HG03108 (cell line): ENCODE data around the gene PHACTR1.
"Not testable (repeated sequence)": the region's sequence is repeated elsewhere in the genome, so short reads cannot be mapped to it uniquely, and the experiment has no call there.

Source experiments
- ATAC-seq: cut with Tn5 transposase; IDR thresholded peaks from one replicate; pipeline ENCODE4 v1.9.1; 2021; ENCODE audit warnings: moderate library complexity; ENCODE audit not compliant: unreplicated experiment

The PHACTR1 gene

DNA sequence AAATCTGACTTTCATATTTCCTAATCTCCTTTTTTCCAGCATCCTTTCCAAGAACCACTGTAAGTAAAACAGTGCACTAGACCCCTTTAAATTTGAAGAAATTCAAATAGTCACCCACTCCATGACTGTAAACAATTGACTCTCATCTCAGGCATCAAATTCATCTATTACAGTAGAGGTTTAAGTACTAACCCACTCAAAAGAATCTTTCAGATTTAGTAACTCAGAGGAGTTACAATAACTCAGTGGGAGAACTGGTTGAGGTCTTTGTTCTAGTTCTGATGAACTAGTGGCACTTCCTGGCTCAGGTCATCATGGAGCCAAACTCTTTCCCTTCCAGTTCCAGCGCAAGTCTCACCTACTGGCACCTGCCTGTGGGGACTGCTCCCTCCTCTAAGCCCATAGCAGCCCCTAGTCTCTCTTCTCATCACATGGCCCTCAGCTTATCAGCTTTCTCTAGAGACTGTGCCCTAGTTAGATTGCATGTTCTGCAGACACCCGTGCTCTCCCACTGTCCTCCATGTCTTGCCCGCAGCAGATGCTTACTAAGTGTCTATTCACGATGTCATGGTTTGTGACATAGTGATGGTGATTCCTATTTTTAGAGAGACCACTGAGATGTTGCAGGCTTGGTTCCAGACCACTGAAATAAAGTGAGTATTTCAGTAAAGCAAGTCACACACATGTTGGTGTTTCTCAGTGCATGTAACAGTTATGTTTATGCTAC lies 415.5 kb downstream of the PHACTR1 start:
- no peak for ATAC-seq

DNA sequence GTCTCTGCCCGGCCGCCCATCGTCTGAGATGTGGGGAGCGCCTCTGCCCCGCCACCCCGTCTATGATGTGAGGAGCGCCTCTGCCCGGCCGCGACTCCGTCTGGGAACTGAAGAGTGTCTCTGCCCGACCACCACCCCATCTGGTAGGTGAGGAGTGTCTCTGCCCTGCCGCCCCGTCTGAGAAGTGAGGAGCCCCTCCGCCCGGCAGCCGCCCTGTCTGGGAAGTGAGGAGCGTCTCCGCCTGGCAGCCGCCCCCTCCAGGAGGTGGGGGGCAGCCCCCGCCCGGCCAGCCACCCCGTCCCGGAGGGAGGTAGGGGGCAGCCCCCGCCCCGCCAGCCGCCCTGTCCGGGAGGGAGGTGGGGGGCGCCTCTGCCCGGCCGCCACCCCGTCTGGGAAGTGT lies 417.3 kb downstream of the PHACTR1 start:
- not testable (repeated sequence) for ATAC-seq

DNA sequence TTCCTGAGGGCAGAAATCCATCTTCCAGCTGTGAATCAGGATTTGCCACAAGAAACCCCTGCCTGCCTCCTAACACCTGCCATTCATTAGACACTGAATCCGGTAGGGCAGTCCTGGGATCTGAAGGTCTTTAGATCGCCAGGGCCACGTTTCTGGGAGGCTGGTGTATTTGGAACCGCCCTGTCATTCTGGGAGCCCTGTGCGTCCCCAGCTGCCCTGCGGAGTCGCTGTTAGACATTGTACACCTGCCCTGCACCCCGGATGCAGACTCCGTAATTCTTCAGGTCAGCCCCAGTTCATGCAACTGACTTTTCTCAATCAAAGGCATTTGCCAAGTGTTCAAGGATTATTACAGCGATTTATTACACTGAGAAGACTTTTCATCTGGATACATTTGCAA lies 418.6 kb downstream of the PHACTR1 start:
- no peak for ATAC-seq

DNA sequence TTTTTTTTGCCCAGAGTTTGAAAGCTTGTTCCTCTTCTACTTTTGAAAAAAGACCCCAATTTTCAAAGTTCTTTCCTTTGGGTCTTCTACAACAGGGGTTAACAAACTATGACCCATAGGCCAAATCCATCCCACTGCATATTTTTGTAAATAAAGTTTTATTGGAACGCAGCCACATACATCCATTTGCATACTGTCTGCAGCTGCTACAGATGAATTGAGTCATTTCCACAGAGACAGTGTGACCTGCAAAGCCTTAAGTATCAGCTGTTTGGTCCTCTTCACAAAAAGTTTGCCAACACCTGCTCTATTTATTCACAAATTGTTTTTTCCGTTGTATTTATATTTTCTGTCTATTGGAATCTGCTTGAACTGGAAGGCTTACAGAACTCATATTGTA lies 422.6 kb downstream of the PHACTR1 start:
- no peak for ATAC-seq

GRCh38 chr6:13140980-13141379 lies 424.4 kb downstream of the PHACTR1 start:
- no peak for ATAC-seq

DNA sequence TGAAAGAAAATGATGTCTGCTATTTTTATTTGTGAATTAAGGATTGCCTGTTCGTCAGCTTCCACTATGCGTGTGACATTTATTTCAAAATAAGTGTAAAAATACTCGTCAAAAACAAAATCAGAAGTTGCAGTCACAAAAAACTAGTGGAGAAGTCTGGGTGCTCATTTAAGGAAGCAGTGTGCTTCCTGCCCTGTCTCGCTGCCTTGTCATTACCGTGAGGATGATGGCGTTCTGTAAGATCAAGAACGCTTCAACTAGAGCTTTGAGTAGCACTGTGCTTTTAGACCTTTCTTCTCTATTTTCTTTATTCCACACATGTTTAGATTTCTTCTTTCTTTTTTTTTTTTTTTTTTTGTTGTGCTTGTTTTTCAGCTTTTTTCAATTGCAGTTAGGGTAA lies 424.8 kb downstream of the PHACTR1 start:
- ATAC-seq, result no peak

DNA sequence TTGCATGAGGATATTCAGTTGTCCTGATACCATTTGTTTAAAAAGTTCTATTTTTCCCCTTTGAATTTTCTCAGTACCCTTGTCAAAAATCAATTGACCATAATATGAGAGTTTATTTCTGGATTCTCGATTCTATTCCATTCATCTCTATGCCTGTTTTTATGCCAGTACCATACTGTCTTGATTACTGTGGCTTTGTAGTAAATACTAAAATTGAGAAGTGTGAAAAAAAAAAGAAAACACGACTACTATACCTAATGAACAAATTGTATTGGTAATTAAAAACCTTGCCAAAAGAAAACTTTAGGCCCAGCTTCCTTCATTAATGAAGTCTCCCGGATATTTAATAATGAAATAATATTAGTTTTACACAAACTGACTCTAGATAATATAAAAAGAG lies 426.0 kb downstream of the PHACTR1 start:
- ATAC-seq, result no peak

DNA sequence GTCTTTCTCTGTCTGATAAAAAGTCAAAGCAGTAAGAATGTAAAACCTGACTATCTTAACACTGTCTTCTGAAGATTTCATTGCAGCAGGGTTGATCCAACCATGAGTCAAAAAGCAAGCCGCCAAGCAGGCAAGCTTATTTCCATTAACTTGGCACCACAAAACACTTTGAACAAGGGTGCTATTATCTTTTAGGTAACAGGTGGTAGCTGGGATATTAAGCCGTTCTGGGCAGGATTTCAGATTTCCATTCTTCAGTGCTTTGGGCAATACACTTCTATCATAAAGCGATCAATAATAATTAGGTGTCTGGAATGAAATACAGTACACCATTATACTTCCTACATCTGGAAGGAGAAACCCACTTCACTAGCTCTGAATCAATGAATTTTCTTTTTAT lies 429.9 kb downstream of the PHACTR1 start:
- ATAC-seq, result no peak

- no peak for ATAC-seq
These were observed 430.8 kb downstream of the PHACTR1 start for GRCh38 chr6:13147376-13147775.

DNA sequence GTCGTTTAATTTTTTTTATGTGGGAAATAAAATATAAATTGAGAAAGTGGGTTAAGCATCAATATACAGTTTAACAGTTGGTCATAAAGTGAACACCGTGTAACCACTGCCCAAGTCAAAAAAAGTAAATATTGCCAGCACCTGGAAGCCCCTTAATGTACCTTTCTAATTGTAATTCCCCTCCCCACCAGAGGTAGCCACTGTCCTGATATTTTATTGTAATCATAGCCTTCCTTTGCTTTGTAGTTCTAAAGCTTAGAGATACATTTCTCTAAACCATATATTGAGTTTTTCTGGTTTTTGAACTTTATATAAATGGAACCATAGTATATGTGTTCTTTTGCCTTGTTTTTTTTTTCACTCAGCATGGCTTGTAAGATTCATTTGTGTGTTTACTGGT lies 431.2 kb downstream of the PHACTR1 start:
- no peak for ATAC-seq

- no peak for ATAC-seq
These were observed 436.2 kb downstream of the PHACTR1 start for GRCh38 chr6:13152764-13153163.

- ATAC-seq, result no peak
These were observed 439.8 kb downstream of the PHACTR1 start for GRCh38 chr6:13156381-13156780.

DNA sequence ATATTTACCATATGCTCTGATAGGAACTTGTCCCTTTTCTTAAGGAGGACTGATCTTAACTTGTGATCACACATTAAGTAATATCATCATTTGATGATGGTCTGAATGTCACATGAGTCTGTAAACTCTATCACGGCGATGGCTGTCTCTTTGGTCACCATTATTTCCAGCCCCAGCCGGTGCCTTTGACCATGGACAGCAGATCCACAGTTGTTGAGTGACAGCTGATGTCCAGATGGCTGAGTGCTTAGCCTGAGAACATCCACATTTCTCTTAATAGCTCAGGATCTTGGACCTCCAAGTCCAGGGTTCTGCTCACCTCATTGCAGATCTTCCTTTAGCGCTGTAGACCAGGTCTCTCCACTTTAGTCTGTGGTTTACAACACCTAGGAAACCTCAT lies 440.7 kb downstream of the PHACTR1 start:
- ATAC-seq, result no peak

DNA sequence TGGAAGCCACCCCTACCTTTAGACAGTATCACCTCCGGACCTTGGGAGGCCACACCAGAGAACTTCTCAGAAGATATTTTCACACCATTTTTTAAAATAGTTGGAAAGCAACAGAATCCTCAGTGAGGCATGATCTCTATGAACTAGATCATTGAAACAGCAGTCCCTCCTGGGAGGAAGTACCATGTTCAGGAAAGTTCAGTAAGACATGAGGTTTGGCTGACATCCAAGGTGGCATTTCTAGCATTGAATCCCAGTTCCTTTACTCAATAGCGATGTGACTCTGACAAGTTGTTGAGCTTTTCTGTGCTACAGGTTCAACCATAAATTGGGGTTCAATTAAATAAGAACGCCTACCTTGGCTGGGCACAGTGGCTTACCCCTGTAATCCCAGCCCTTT lies 442.7 kb downstream of the PHACTR1 start:
- ATAC-seq, result no peak

DNA sequence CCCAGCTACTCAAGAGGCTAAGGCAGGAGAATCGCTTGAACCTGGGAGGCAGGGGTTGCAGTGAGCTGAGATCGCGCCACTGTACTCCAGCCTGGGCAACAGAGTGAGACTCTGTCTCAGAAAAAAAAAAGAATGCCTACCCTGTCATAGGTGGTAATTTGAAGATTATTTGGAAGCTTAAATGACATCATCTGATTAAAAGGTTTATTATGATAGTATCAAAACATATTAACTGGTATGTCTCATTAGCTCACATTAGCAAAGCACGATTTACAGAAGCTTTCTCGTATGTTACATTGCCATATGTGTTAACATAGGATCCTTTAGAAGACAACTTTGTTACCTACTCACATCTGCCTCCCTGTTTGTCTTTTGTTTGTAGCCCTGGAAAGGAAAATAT lies 443.3 kb downstream of the PHACTR1 start:
- ATAC-seq, result not testable (repeated sequence)

GRCh38 chr6:13163161-13163944 lies 446.8 kb downstream of the PHACTR1 start:
- ATAC-seq, result no peak

GRCh38 chr6:13164291-13164690 lies 447.7 kb downstream of the PHACTR1 start:
- ATAC-seq, result no peak

GRCh38 chr6:13165502-13166172 lies 449.1 kb downstream of the PHACTR1 start:
- no peak for ATAC-seq

DNA sequence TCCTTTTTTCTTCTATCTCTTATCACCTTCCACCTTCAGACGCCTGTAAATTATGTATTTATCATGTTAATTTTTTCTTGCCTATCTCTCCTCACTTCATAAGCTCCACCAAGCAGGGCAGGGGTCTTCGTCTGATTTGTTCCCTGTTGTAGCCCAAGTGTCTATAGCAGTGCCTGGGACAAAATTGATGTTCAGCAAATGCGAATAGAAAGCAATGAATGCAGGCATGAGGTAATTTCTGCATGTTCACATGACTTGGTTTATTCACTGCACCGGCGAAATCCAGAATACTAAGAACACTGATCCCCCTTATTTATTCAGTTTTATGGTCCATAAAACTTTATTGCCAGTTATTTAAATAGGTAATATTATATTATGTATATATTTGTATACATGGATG lies 449.7 kb downstream of the PHACTR1 start:
- no peak for ATAC-seq

DNA sequence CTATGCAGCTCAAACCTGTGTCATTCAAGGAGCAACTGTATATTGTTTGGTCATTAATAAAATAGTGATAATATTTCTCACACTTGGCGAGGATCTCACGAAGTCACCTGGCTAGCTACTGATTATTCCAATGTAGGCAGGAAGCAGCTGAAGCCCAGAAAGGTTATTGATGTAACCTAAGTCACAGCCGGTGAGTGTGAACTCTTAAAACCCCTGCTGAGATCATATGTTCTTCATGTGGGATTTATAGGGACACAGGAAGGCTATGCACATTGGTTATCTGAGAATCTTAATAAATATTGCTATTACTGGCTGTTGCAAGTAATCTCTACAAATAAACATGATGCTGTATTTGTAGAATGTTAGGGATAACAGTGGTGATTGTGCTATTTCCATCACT lies 450.3 kb downstream of the PHACTR1 start:
- no peak for ATAC-seq

GRCh38 chr6:13172291-13172690 lies 455.7 kb downstream of the PHACTR1 start:
- ATAC-seq, result no peak

DNA sequence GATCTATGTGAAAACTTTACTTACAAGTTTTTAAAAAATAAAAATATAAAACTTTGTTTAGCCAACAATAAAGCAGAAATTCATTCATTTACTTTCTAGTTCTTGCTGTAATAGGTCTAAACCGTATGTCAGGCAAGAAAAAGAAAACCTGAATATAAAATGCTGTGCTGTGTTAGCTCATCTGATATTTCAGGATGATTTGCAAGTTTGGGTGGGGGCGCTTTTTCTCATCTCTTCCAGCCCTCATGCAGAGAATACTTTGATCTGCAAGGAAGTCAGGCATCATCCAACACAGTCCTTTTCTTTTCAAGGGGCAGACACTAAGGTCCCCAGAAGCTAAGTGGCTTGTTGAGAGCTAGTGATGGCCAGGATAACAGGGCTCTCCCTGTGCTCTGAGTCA lies 458.5 kb downstream of the PHACTR1 start:
- no peak for ATAC-seq
